NT2/D1 (cell line): ENCODE measurements around the gene TPPP3.

ENCODE experiments used
- SUZ12 ChIP-seq: IDR thresholded peaks from 2 replicates; pipeline ENCODE4 v1.6.1; 2011; ENCODE audit not compliant: insufficient read length, insufficient read depth; ENCODE audit errors: extremely low read depth
- YY1 ChIP-seq: IDR thresholded peaks from 2 replicates; pipeline ENCODE4 v1.6.1; 2011; ENCODE audit not compliant: insufficient read length, insufficient read depth
- ZNF274 ChIP-seq: IDR thresholded peaks from 2 replicates; pipeline ENCODE4 v1.6.1; 2011; ENCODE audit warnings: mild to moderate bottlenecking, low read depth, low read length

- no peak for TF ChIP-seq ZNF274
- TF ChIP-seq YY1: no peak
- no peak for TF ChIP-seq SUZ12
Observed at GRCh38 chr16:67398546-67399217, 5.4 kb upstream of the TPPP3 start.
